Body of pancreas (tissue), 4 donors: Measurements from ENCODE around the gene ZC2HC1B.

Experiments
- POLR2A ChIP-seq, 3 donors: fragments of 450-650 bp; IDR thresholded peaks; one replicate each; pipeline ENCODE4 v1.6.1; 2016; ENCODE audit warnings: antibody characterized with exemption in 3 of 3, mild to moderate bottlenecking in 2 of 3
- TF ChIP-seq, protein P1 (sequence below), 7 experiments: fragments of 450-650 bp in 4 of 7; fragments of 200-600 bp in 3 of 7; sonication (generic) in 3 of 7; IDR thresholded peaks; one replicate each; pipeline ENCODE4 v1.5.1; 2016 to 2019; ENCODE audit warnings: antibody characterized with exemption in 7 of 7

DNA sequence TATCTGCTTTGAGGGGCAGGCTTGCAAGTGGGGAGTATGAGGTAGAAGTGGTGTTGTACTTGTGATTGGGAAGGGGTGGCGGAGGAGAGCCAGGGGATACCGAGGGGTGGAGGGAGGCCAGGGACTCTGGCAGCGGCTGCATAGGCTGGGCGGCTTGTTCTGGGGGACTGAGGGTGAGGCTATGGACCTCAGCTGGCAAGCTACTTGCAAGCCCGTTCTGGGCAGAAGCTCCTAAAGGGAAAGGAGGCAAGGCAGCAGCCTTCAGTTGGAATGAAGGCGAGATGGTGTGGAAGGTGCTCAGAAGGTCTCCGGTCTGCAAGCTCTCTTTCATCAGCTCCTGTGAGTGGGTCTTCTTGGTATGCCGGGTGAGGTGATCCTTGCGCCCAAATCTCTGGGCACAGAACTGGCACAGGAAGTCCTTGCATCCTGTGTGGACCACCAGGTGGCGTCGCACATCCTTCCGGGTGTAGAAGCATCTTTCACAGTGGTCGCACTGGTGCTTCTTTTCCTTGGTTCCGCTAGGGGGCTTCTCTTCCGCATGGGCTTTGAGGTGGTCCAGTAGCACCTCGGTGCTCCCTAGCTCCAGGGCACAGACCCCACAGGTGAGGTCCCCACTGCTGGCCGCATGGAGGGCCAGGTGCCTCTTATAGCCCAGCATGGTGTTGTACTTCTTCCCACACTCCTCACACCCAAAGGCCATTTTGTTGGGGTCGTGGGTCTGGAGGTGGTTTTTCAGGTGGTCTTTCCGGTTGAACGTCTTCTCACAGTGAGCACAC, 77.8 kb downstream of the ZC2HC1B start:
- TF ChIP-seq, protein P1, sequence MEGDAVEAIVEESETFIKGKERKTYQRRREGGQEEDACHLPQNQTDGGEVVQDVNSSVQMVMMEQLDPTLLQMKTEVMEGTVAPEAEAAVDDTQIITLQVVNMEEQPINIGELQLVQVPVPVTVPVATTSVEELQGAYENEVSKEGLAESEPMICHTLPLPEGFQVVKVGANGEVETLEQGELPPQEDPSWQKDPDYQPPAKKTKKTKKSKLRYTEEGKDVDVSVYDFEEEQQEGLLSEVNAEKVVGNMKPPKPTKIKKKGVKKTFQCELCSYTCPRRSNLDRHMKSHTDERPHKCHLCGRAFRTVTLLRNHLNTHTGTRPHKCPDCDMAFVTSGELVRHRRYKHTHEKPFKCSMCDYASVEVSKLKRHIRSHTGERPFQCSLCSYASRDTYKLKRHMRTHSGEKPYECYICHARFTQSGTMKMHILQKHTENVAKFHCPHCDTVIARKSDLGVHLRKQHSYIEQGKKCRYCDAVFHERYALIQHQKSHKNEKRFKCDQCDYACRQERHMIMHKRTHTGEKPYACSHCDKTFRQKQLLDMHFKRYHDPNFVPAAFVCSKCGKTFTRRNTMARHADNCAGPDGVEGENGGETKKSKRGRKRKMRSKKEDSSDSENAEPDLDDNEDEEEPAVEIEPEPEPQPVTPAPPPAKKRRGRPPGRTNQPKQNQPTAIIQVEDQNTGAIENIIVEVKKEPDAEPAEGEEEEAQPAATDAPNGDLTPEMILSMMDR (IDR thresholded peaks at IDR 0.05) = peak; percentile 25 to 47 (median 39)
- TF ChIP-seq POLR2A (IDR thresholded peaks at IDR 0.05) = no peak
